ENCODE measurements around the gene PPFIBP2. TPM values are rescaled to one million over a fixed set of nuclear protein-coding genes. Genes with fewer than 3 reads are reported as not detected.
A peak's percentile ranks its signal among the peaks of the same experiment; 100 is the strongest.

PPFIBP2 gene
- total and polyA plus RNA-seq, 2 of the 13 experiments (the other 11 are each of a cell fraction or from before 2014, with no cell fraction given), result 15.0 to 52.5 TPM

GRCh38 chr11:7494086-7494745 lies 19.6 kb upstream of the PPFIBP2 start (continued):
- TF ChIP-seq SOX13 (IDR thresholded peaks at IDR 0.05) (no peak), SOX13 (CRISPR knock-in tag; conservative IDR thresholded peaks at IDR 0.05 in 1 of 2, IDR thresholded peaks at IDR 0.05 in 1 of 2) (peak in 1 of 2 experiments; percentile 74; a peak in 2 of 4 replicates)

- ChIA-PET POLR2A (no interaction called here), CTCF (ENCODE audit: low intra/inter-chr PET ratio, low total read pairs) (no interaction called here)
- WGBS (ENCODE audit: low lambda C conversion rate), result 43% methylated on average over 4 of the region's 4 CpGs
- no peaks in the 10 kb centered on the region for H3K36me3 ChIP-seq (replicated peaks in 1 of 2; ENCODE audit: control insufficient read depth in 1 of 2, insufficient read depth in 2 of 2, low read length in 2 of 2)
- H2AFZ ChIP-seq (ENCODE audit: low read length), result no peak overlapping the region
- no TSS peak for BruUV-seq (replicated peaks)
- no peaks in the 10 kb centered on the region for H3K79me2 ChIP-seq (ENCODE audit: insufficient read depth, low read length)
- FAIRE-seq (no peak), ATAC-seq (no peak), DNase-seq (ENCODE audit: low spot score) (no peak)
- H3K27ac ChIP-seq (ENCODE audit: extremely low read length, insufficient read depth, low read length), result no peak overlapping the region
- in situ Hi-C loops (cut with HindIII; ENCODE audit: extremely low pct_ligation_motif_present, low pct_unique_long_range_greater_than_20kb), result no loop called here
- no peaks in the 10 kb centered on the region for H4K20me1 ChIP-seq (ENCODE audit: insufficient read depth, low read length)
- no peaks in the 10 kb centered on the region; a peak in 1 of 5 replicates for H3K27me3 ChIP-seq (ENCODE audit: control insufficient read depth in 1 of 2, insufficient read depth in 2 of 2, low read length in 2 of 2)
- no peaks in the 10 kb centered on the region for H3K9me3 ChIP-seq (ENCODE audit: low read length)
- intact Hi-C loops (cut with micrococcal nuclease; ENCODE audit: unreplicated experiment), result no loop called here
- H3K4me3 ChIP-seq (replicated peaks in 1 of 3; ENCODE audit: insufficient read depth in 1 of 3, low read depth in 2 of 3, low read length in 3 of 3), result no peak overlapping the region
- H3K4me2 ChIP-seq (ENCODE audit: low read depth, low read length), result no peak overlapping the region
- peaks cover 16% of the 10 kb centered on the region for H3K4me1 ChIP-seq (ENCODE audit: insufficient read depth, low read length)
- H3K9ac ChIP-seq (ENCODE audit: insufficient read depth, low read depth, low read length), result no peak overlapping the region
- TF ChIP-seq GZF1 (CRISPR knock-in tag; IDR thresholded peaks at IDR 0.05), result no peak
- TF ChIP-seq ZBTB2 (CRISPR knock-in tag; IDR thresholded peaks at IDR 0.05; ENCODE audit: low read depth), result no peak
- TF ChIP-seq LCORL (IDR thresholded peaks at IDR 0.05), result no peak
- TF ChIP-seq LCORL (CRISPR knock-in tag; IDR thresholded peaks at IDR 0.05), result no peak
- TF ChIP-seq RELA (CRISPR knock-in tag; IDR thresholded peaks at IDR 0.05), result no peak
- no peak for TF ChIP-seq HHEX (CRISPR knock-in tag; IDR thresholded peaks at IDR 0.05)
- TF ChIP-seq SUZ12 (IDR thresholded peaks at IDR 0.05; ENCODE audit: low read depth, low read length), result no peak
- TF ChIP-seq RBM22 (optimal IDR thresholded peaks at IDR 0.05; ENCODE audit: low read length), result no peak
- no peak for TF ChIP-seq ZNF280D (CRISPR knock-in tag; IDR thresholded peaks at IDR 0.05)
- TF ChIP-seq PTBP1 (IDR thresholded peaks at IDR 0.05; ENCODE audit: low read depth, low read length, poor library complexity, severe bottlenecking), result no peak
- TF ChIP-seq ATF2 (CRISPR knock-in tag; IDR thresholded peaks at IDR 0.05), result no peak
- TF ChIP-seq ZNF839 (CRISPR knock-in tag; IDR thresholded peaks at IDR 0.05; ENCODE audit: borderline replicate concordance), result no peak
- no peak for TF ChIP-seq JUNB (CRISPR knock-in tag; IDR thresholded peaks at IDR 0.05; ENCODE audit: borderline replicate concordance)
- TF ChIP-seq ZNF431 (CRISPR knock-in tag; IDR thresholded peaks at IDR 0.05; ENCODE audit: borderline replicate concordance, low read depth), result no peak
Observed at GRCh38 chr11:7495882-7496551, 17.8 kb upstream of the PPFIBP2 start.
